ENCODE results near the gene PPA1.
"Not testable (repeated sequence)": the region's sequence is repeated elsewhere in the genome, so short reads cannot be mapped to it uniquely, and the experiment has no call there.

The PPA1 gene

DNA sequence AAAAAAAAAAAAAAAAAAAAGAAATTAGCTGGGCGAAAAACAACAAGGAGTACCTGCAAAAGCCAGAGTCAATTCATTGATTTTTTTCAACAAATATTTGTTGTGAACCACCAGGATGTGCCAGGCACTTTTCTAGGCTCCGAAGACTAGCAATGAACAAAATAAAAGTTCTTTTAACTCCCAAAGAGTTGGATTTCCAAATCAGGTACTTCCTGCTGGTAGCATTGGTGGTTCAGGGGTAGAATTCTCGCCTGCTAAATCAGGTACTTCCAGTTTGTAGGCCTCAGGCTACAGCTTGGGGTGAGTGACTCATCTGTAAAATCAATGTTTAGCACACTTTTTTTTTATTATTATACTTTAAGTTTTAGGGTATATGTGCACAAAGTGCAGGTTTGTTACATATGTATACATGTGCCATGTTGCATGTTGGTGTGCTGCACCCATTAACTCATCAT is 10.9 kb downstream of the PPA1 start:
- H3K4me3 ChIP-seq (ENCODE audit: low read depth, low read length), result no peak overlapping the region

GRCh38 chr10:70221030-70221429 is 12.2 kb downstream of the PPA1 start:
- H3K4me3 ChIP-seq (ENCODE audit: low read depth, low read length), result no peak overlapping the region

GRCh38 chr10:70212879-70213278 is 20.4 kb downstream of the PPA1 start:
- no peak overlapping the region for H3K4me3 ChIP-seq (ENCODE audit: low read depth, low read length)

DNA sequence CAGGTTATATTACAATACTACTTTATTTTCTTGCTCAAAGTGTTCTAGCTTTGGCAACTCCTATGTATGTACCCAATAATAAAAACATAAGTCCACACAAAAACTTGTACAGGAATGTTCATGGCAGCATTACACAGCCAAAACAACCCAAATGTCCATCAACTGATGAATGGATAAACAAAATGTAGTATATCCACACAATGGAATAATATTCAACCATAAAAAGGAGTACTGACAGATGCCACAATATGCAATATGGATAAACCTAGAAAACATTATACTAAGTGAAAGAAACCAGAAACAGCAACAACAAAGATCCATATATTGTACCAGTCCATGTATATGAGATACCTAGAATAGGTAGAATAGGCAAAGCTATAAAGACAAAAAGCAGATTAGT is 21.0 kb downstream of the PPA1 start:
- H3K4me3 ChIP-seq (ENCODE audit: low read depth, low read length), result no peak overlapping the region

- H3K4me3 ChIP-seq (ENCODE audit: low read depth, low read length), result no peak overlapping the region
Observed at GRCh38 chr10:70206762-70207161, 26.5 kb downstream of the PPA1 start.

- no peak overlapping the region for H3K4me3 ChIP-seq (ENCODE audit: low read depth, low read length)
Observed at GRCh38 chr10:70201105-70201504, 32.1 kb downstream of the PPA1 start.

DNA sequence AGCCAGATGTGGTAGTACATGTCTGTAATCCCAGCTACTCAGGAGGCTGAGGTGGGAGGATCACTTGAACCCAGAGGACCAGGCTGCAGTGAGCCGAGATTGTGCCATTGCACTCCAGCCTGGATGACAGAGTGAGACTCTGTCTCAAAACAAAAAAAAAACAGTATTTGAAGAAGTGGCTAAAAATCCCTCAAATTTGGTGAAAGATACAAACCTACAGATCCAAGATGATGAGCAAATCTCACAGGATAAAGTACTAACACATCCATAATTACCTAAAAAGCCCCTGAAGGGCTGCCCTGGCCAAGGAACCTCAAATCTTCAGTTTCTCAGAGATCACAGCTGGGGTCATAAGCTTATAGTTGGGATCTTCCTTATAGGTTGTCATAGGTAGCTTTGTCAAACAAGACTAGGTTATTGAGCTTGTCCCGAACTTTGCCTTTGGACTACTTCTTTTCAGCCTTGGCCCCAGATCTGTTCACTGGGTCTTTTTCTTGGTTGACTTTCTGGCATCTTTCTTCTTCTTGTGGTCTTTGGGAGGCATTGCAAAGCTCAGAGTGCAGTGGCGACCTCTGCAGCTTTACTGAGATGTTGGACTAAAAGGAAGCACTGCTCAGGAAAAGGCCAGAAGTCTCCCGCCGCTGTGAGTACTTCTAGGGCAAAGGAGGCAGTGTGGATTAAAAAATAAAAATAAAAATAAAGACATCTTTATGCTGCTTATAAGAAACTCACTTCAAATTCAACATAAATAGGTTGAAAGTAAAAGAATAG is 34.3 kb downstream of the PPA1 start:
- no peak overlapping the region for H3K4me3 ChIP-seq (ENCODE audit: low read depth, low read length)

- no peak overlapping the region for H3K4me3 ChIP-seq (ENCODE audit: low read depth, low read length)
Observed at GRCh38 chr10:70197235-70197945, 35.8 kb downstream of the PPA1 start.

DNA sequence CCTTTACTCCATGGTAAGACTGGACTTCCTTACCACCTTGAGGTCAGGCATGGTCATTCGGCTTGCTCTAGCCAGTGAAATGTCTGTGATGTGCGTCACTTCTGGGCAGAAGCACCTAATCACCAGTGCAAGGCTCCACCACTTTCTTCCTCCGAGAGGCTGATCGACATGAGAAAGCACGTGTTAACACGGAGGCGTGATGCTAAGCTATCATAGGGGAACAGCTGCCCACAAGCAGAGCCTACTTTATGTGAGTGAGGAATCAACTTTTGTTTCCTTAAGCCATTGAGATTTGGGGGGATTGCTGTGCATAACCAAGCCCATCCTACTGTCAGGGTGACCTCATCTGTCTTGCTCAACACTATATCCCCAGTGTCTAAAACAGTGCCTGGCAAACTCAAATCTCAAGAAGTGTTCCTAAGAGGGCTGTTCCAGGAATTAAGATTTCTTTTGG is 39.8 kb downstream of the PPA1 start:
- H3K4me3 ChIP-seq (ENCODE audit: low read depth, low read length), result no peak overlapping the region

- no peak overlapping the region for H3K4me3 ChIP-seq (ENCODE audit: low read depth, low read length)
Observed at GRCh38 chr10:70192326-70192968, 40.8 kb downstream of the PPA1 start.

GRCh38 chr10:70191972-70192305 is 41.3 kb downstream of the PPA1 start:
- H3K4me3 ChIP-seq (ENCODE audit: low read depth, low read length), result no peak overlapping the region

DNA sequence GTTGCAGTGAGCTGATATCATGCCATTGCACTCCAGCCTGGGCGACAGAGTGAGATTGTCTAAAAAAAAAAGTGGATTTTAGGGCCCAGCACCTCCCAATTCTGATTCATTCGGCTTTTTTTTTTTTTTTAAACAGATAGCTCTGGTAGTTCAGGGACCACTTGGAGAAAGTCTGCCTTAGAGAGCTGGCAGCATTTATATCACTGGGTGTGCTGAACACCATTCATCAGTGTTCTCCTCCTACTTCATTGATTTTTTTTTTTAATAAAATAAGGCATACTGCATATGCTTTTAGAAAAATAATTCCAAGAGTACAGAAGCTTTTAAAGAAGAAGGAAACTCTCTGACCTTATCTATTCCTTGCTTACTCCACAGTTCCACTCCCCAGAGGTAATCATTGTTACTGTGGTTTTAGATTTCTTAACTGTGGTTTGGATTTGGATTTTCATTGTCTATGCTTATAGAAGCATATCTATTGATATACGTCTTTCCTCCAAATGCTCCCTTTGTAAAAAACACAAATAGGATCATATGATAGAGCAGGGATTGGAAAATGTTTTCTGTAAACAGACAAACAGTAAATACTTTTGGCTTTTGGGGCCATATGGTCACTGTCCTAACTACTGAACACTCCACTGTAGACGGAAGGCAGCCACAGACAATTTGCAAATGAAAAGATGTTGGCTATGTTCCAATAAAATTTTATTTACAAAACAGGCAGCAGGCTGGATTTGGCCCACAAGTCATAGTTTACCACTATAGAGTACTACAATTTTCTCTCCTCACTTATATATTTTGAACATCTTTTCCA is 41.9 kb downstream of the PPA1 start:
- no peak overlapping the region for H3K4me3 ChIP-seq (ENCODE audit: low read depth, low read length)

GRCh38 chr10:70190581-70190980 is 42.6 kb downstream of the PPA1 start:
- H3K4me3 ChIP-seq (ENCODE audit: low read depth, low read length), result no peak overlapping the region

GRCh38 chr10:70190102-70190501 is 43.1 kb downstream of the PPA1 start:
- H3K4me3 ChIP-seq (ENCODE audit: low read depth, low read length), result no peak overlapping the region

DNA sequence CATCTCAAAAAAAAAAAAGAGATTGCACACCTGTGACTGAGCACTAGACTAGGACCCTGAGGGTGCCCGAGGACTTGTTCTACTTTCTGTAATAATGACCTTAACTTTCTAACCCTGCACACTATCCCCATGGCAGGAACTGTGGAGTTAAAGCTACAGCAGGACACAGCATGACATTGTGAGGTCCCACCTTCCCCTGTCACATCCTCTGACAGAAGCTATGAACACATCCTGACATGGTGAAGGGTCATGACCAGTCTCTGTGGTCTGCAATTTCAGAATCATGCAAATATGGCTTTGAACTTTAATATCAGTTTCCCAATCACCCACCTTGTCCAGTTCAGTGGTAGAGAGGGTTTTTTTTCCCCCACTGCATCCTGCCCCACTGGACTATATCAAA is 44.5 kb downstream of the PPA1 start:
- H3K4me3 ChIP-seq (ENCODE audit: low read depth, low read length), result no peak overlapping the region

DNA sequence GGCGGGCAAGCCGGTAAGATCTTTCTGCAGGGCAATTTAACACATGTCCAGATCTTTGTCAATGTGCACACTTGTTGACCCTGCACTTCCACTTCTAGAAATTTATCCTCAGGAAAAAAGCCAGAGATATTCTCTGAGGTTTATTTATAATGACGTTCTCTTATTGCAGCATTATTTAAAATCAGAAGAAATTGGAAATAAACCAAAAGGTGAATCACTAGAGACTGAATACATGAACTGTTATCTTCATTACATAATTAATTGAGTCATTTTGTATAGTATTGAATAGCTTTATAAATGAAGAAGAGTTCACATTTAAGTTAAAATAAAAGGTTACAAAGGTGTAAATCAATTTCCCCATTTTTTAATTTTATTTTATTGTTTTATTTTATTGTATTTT is 46.7 kb downstream of the PPA1 start:
- no peak overlapping the region for H3K4me3 ChIP-seq (ENCODE audit: low read depth, low read length)

GRCh38 chr10:70186090-70186489 is 47.1 kb downstream of the PPA1 start:
- H3K4me3 ChIP-seq (ENCODE audit: low read depth, low read length), result no peak overlapping the region

- no peak overlapping the region for H3K4me3 ChIP-seq (ENCODE audit: low read depth, low read length)
Observed at GRCh38 chr10:70183304-70183703, 49.9 kb downstream of the PPA1 start.

DNA sequence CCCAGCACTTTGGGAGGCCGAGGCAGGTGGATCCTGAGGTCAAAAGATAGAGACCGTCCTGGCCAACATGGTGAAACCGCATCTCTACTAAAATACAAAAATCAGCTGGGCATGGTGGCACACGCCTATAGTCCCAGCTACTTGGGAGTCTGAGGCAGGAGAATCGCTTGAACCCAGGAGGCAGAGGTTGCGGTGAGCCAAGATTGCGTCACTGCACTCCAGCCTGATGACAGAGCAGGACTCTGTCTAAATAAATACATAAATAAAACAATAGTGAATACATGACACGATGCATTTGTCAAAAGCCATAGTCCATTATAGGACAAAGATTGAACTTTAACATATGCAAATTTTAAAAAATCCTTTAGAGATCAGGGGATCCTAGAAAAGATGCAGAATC is 54.0 kb downstream of the PPA1 start:
- not testable (repeated sequence) for H3K4me3 ChIP-seq (ENCODE audit: low read depth, low read length)

GRCh38 chr10:70178139-70178725 is 55.0 kb downstream of the PPA1 start:
- H3K4me3 ChIP-seq (ENCODE audit: low read depth, low read length), result no peak overlapping the region

- no peak overlapping the region for H3K4me3 ChIP-seq (ENCODE audit: low read depth, low read length)
Observed at GRCh38 chr10:70176441-70176840, 56.8 kb downstream of the PPA1 start.
